Peyer's patch (tissue), 4 donors: ENCODE data around the gene FLNA.

Experiments
- CTCF ChIP-seq, 6 experiments: fragments of 450-650 bp in 4 of 6; fragments of 200-600 bp in 2 of 6; sonication (generic) in 1 of 6; IDR thresholded peaks; one replicate each; pipeline ENCODE4 v1.5.1; 2017 to 2019; ENCODE audit warnings: antibody characterized with exemption in 6 of 6, mild to moderate bottlenecking in 3 of 6, moderate library complexity in 1 of 6
- POLR2A ChIP-seq, 2 donors: fragments of 450-650 bp; IDR thresholded peaks; one replicate each; pipeline ENCODE4 v1.5.1; 2017; ENCODE audit warnings: antibody characterized with exemption in 2 of 2, mild to moderate bottlenecking in 2 of 2, moderate library complexity in 2 of 2

GRCh38 chrX:154363706-154364439 is 10.6 kb downstream of the FLNA start:
- no peak for TF ChIP-seq POLR2A (IDR thresholded peaks at IDR 0.05)
- TF ChIP-seq CTCF (IDR thresholded peaks at IDR 0.05), result no peak
